Measurements from ENCODE around the gene GNPDA2. TPM values are rescaled to one million over a fixed set of nuclear protein-coding genes. Genes with fewer than 3 reads are reported as not detected.

Gene GNPDA2
- total RNA-seq, 3 donors from 2014 or later: 7.3 to 12.7 (median 8.9) TPM

- intact Hi-C loops (cut with DNase I, micrococcal nuclease): no loop called here
- Histone ChIP-seq H3K9me3 (no peaks in the 10 kb centered on the region), H3K36me3 (ENCODE audit: low read depth) (no peaks in the 10 kb centered on the region), H3K4me3 (no peak overlapping the region), H3K4me1 (ENCODE audit: low read depth) (no peaks in the 10 kb centered on the region)
- TF ChIP-seq, protein P1, sequence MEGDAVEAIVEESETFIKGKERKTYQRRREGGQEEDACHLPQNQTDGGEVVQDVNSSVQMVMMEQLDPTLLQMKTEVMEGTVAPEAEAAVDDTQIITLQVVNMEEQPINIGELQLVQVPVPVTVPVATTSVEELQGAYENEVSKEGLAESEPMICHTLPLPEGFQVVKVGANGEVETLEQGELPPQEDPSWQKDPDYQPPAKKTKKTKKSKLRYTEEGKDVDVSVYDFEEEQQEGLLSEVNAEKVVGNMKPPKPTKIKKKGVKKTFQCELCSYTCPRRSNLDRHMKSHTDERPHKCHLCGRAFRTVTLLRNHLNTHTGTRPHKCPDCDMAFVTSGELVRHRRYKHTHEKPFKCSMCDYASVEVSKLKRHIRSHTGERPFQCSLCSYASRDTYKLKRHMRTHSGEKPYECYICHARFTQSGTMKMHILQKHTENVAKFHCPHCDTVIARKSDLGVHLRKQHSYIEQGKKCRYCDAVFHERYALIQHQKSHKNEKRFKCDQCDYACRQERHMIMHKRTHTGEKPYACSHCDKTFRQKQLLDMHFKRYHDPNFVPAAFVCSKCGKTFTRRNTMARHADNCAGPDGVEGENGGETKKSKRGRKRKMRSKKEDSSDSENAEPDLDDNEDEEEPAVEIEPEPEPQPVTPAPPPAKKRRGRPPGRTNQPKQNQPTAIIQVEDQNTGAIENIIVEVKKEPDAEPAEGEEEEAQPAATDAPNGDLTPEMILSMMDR (IDR thresholded peaks at IDR 0.05): no peak
- DNase-seq (no peak), ATAC-seq (no peak)
Measured at GRCh38 chr4:44671636-44672035, 54.7 kb downstream of the GNPDA2 start.

DNA sequence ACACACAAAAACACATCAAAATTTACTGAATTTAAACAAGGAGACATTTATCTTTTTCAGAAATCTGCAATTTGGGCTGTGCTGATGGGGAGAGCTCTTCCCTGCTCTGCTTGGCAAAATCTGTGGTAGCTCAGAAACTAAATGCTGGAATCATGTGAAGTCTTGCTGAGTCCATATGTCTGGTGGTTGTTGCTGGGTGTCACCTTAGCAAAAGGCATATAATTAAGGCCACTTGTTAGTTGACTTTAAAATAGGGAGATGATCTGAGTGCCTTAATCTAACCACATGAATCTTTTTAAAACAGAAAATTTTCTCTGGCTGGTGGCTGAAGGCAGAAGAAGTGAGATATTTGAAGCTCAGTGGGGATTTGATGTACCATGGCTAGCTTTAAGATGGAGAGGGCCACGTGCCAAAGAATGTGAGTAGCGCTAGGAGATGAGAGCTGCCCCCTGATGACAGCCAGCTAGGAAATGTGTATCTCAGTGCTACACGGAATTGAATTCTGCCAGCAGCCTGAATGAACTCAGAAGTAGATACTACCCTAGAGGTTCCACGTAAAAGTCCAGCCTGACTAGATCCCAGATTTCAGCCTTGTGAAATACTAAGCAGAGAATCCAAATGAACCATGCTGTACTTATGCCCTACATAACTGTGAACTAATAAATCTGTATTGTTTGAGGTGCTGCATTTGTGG, 55.7 kb downstream of the GNPDA2 start:
- no peak for ATAC-seq
- TF ChIP-seq, protein P1 (IDR thresholded peaks at IDR 0.05): no peak
- H3K36me3 ChIP-seq (ENCODE audit: low read depth): no peaks in the 10 kb centered on the region
- no peaks in the 10 kb centered on the region for H3K9me3 ChIP-seq
- no peak for DNase-seq
- intact Hi-C loops (cut with DNase I, micrococcal nuclease): no loop called here
- H3K4me1 ChIP-seq (ENCODE audit: low read depth): no peaks in the 10 kb centered on the region
- no peak overlapping the region for H3K4me3 ChIP-seq

DNA sequence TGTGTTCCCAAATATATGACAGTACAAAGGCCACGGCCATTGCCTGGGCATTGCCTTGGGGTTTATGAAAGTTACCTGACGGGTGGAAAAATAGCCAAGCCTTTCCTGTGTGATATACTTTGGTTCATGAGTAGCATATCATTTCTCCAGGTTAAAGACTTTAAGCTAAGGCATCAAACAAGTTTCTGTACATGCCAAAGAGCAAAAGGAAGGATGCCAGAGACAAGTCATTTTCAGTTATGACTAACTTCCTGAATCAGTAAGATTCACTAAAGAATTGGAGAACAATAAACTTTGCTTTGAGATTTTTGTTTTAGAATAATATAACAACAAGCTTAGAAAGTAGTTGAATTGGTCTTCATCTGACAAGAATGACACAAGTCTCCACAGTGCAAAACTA, 57.8 kb downstream of the GNPDA2 start:
- Histone ChIP-seq H3K4me3 (no peak overlapping the region), H3K9me3 (no peaks in the 10 kb centered on the region), H3K4me1 (ENCODE audit: low read depth) (no peaks in the 10 kb centered on the region), H3K36me3 (ENCODE audit: low read depth) (no peaks in the 10 kb centered on the region)
- ATAC-seq: no peak
- intact Hi-C loops (cut with DNase I, micrococcal nuclease): no loop called here
- no peak for DNase-seq
- TF ChIP-seq, protein P1 (IDR thresholded peaks at IDR 0.05): no peak

DNA sequence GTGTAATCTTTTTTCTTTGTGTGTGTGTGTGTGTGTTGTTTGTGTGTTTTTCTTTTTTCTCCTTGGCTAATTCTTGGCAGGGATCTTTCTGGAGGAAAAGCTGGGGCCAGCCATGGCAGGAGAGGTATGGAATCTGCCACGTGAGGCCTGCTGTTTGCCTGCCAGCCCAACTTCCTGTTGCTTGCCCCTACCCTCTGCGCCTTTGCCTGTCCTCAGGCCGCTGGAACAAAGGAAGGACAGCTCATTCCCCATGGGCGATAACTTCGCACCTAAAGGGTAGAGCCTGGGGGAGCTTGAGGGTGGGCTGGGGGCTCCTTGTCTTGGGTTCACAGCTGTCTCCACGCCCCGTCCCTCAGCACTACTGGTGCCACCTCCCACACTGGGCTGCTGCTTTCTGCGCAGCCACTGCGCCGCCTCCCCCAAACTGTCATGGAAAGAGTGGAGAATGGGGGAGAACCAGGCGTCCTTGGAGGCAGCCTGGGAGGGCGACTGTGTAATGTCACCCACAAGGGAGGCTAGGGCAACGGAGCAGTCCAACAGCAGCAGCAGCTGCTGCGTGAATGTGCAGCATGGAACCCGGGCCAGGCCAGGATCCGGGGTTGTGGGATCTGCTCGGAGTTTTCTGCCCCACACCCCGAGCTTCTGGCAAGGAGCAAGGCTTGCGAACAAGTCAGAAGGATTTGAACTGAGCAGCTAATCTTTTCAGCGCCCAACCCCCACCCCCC, 62.7 kb downstream of the GNPDA2 start:
- no peaks in the 10 kb centered on the region for H3K9me3 ChIP-seq
- intact Hi-C loops (cut with DNase I, micrococcal nuclease): no loop called here
- no peaks in the 10 kb centered on the region for H3K4me1 ChIP-seq (ENCODE audit: low read depth)
- TF ChIP-seq, protein P1 (IDR thresholded peaks at IDR 0.05): no peak
- H3K36me3 ChIP-seq (ENCODE audit: low read depth): no peaks in the 10 kb centered on the region
- DNase-seq (no peak), ATAC-seq (no peak)
- no peak overlapping the region for H3K4me3 ChIP-seq

- Histone ChIP-seq H3K9me3 (no peaks in the 10 kb centered on the region), H3K4me3 (no peak overlapping the region), H3K36me3 (ENCODE audit: low read depth) (no peaks in the 10 kb centered on the region), H3K4me1 (ENCODE audit: low read depth) (no peaks in the 10 kb centered on the region)
- no peak for ATAC-seq
- TF ChIP-seq, protein P1 (IDR thresholded peaks at IDR 0.05): no peak
- DNase-seq: no peak
- intact Hi-C loops (cut with DNase I, micrococcal nuclease): no loop called here
Measured at GRCh38 chr4:44662623-44663005, 63.7 kb downstream of the GNPDA2 start.
